Panc1 (cell line): Measurements from ENCODE around the gene KLF2. TPM values are rescaled to one million over a fixed set of nuclear protein-coding genes. Genes with fewer than 3 reads are reported as not detected.

Experiments
- ATAC-seq: fragments of 200-7000 bp; cut with Tn5 transposase; 2 replicates; pipeline ENCODE4 v1.9.1; 2020; ENCODE audit warnings: mild to moderate bottlenecking, moderate library complexity
- BruUV-seq: library from RNA; stranded (reverse); fragments of 400-500 nt; replicated peaks from 2 replicates; lab custom pipeline; 2021; lab: Mats Ljungman, UMichigan
- CTCF ChIA-PET: fragments of 300-600 bp; sonication (Branson Sonifier 250); formaldehyde crosslinking; loops from one replicate; lab custom pipeline; 2022; ENCODE audit warnings: antibody characterized with exemption; lab: Charles Lee
- POLR2A ChIA-PET: fragments of 300-600 bp; sonication (Branson Sonifier 250); formaldehyde crosslinking; loops from one replicate; lab custom pipeline; 2022; ENCODE audit warnings: antibody characterized with exemption; lab: Charles Lee
- DNase-seq: peaks from one replicate; pipeline ENCODE4 v3.0.0-alpha.2; 2010; ENCODE audit warnings: low read depth, low spot score
- H3K27ac ChIP-seq: 2 replicates; pipeline ENCODE4 v1.5.1; 2011; ENCODE audit warnings: mild to moderate bottlenecking, low read length, inconsistent platforms
- H3K27me3 ChIP-seq: fragments of 200-500 bp; sonication (Bioruptor generic); 2 replicates; pipeline ENCODE4 v1.6.0; 2014; ENCODE audit warnings: low read length, inconsistent platforms; ENCODE audit not compliant: control insufficient read depth, insufficient read depth
- H3K36me3 ChIP-seq: fragments of 200-500 bp; sonication (Bioruptor generic); 2 replicates; pipeline ENCODE4 v1.5.1; 2014; ENCODE audit warnings: inconsistent platforms, mild to moderate bottlenecking, low read length, moderate library complexity; ENCODE audit not compliant: control insufficient read depth, insufficient read depth
- H3K4me1 ChIP-seq: 2 replicates; pipeline ENCODE4 v1.5.1; 2011; ENCODE audit warnings: inconsistent platforms, mild to moderate bottlenecking, low read length, moderate library complexity; ENCODE audit not compliant: control insufficient read depth, insufficient read depth
- H3K4me3 ChIP-seq, 2 experiments: 2 replicates each; pipeline ENCODE4 v1.5.1; 2011 to 2012; ENCODE audit warnings: low read depth in 2 of 2, low read length in 2 of 2, mild to moderate bottlenecking in 2 of 2, inconsistent platforms in 1 of 2, moderate library complexity in 1 of 2
- H3K9me3 ChIP-seq: fragments of 200-500 bp; sonication (Bioruptor generic); 2 replicates; pipeline ENCODE4 v1.5.1; 2014; ENCODE audit warnings: low read depth, mild to moderate bottlenecking, inconsistent platforms, low read length, moderate library complexity; ENCODE audit not compliant: control insufficient read depth, insufficient read depth
- CTCF ChIP-seq: fragments of 450-650 bp; IDR thresholded peaks from 2 replicates; pipeline ENCODE4 v1.5.1; 2017; ENCODE audit warnings: mild to moderate bottlenecking
- POLR2AphosphoS5 ChIP-seq: IDR thresholded peaks from 2 replicates; pipeline ENCODE4 v1.6.1; 2012; ENCODE audit warnings: mild to moderate bottlenecking, low read depth, low read length, moderate library complexity
- REST ChIP-seq, 2 experiments: IDR thresholded peaks; 2 replicates each; pipeline ENCODE4 v1.6.1; 2011 to 2012; ENCODE audit warnings: low read depth in 2 of 2, control low read depth in 1 of 2, low read length in 1 of 2, mild to moderate bottlenecking in 1 of 2, moderate library complexity in 1 of 2; ENCODE audit not compliant: insufficient read depth in 1 of 2
- SIN3A ChIP-seq: IDR thresholded peaks from 2 replicates; pipeline ENCODE4 v1.6.1; 2012; ENCODE audit warnings: low read depth, mild to moderate bottlenecking, low read length, moderate library complexity, borderline replicate concordance; ENCODE audit not compliant: insufficient read depth
- in situ Hi-C: cut with HindIII; loops from 2 replicates; pipeline ENCODE4 v1.10.0; 2016; ENCODE audit warnings: low sequenced_read_pairs, low pct_unique_long_range_greater_than_20kb
- intact Hi-C: fragments of 100-400 bp; cut with micrococcal nuclease; formaldehyde crosslinking; loops from one replicate; pipeline ENCODE4 v1.10.0; 2022; ENCODE audit not compliant: unreplicated experiment
- total RNA-seq: library from RNA; stranded (reverse); gene quantifications from one replicate; pipeline ENCODE4 v1.2.1, GENCODE V29; 2021; ENCODE audit not compliant: unreplicated experiment

KLF2 gene
- total RNA-seq, 1 experiment from 2014 or later = 3.5 TPM

GRCh38 chr19:16330368-16330801 lies 5.8 kb downstream of the KLF2 start:
- Histone ChIP-seq H3K9me3 (no peaks in the 10 kb centered on the region), H3K36me3 (no peaks in the 10 kb centered on the region), H3K27me3 (no peaks in the 10 kb centered on the region), H3K4me1 (peaks cover 13% of the 10 kb centered on the region; the same call in 1 of the 2 replicates), H3K27ac (no peak overlapping the region), H3K4me3 (no peak overlapping the region)
- DNase-seq = peak; percentile 65
- intact Hi-C loops = no loop called here
- ChIA-PET CTCF (interaction anchor here (0.7 to 1.2 kb wide), 2 partner anchors 26 to 53 kb away, joined by 3 read pairs; no protein-coding TSS in a partner anchor), POLR2A (no interaction called here)
- no TSS peak for BruUV-seq
- in situ Hi-C loops = no loop called here
- ATAC-seq = peak; percentile 89
- TF ChIP-seq POLR2AphosphoS5 (no peak), SIN3A (peak; percentile 45; the same call in 1 of the 2 replicates)

GRCh38 chr19:16330806-16331690 lies 6.4 kb downstream of the KLF2 start:
- in situ Hi-C loops = no loop called here
- Histone ChIP-seq H3K9me3 (no peaks in the 10 kb centered on the region), H3K36me3 (no peaks in the 10 kb centered on the region), H3K4me1 (peaks cover 13% of the 10 kb centered on the region; the same call in 1 of the 2 replicates), H3K27me3 (no peaks in the 10 kb centered on the region), H3K4me3 (no peak overlapping the region), H3K27ac (no peak overlapping the region)
- BruUV-seq = no TSS peak
- intact Hi-C loops = no loop called here
- POLR2A ChIA-PET = interaction anchor here (0.6 kb wide), 1 partner anchor 37 kb away, joined by 3 read pairs; no protein-coding TSS in a partner anchor
- TF ChIP-seq REST (IDR thresholded peaks at IDR 0.05; ENCODE audit: insufficient read depth in 1 of 2, low read depth in 2 of 2, low read length in 1 of 2) (no peak), SIN3A (0 out of 2 replicates have a peak, but pooled peaks have one; percentile 7), CTCF (no peak)
- ATAC-seq (peak; percentile 40), DNase-seq (no peak)
- CTCF ChIA-PET = interaction anchor here (0.6 to 1.2 kb wide), 4 partner anchors 27 to 282 kb away, joined by 3 to 10 read pairs (median 3); no protein-coding TSS in a partner anchor
